A673 (cell line): ENCODE data around the gene KRR1.

ENCODE experiments used
- EZH2 ChIP-seq: fragments of 200-600 bp; sonication (generic); IDR thresholded peaks from 2 replicates; pipeline ENCODE4 v1.6.1; 2017; ENCODE audit warnings: borderline replicate concordance, low read depth, mild to moderate bottlenecking, mixed read lengths, antibody characterized with exemption, low read length; ENCODE audit not compliant: poor library complexity, severe bottlenecking
- TF ChIP-seq, protein P1 (sequence below): fragments of 300-800, 200-600 bp; sonication (generic); conservative IDR thresholded peaks from 2 replicates; pipeline ENCODE4 v1.5.1; 2017; ENCODE audit warnings: low read depth, mild to moderate bottlenecking, antibody characterized with exemption, low read length, moderate library complexity, mixed read lengths

DNA sequence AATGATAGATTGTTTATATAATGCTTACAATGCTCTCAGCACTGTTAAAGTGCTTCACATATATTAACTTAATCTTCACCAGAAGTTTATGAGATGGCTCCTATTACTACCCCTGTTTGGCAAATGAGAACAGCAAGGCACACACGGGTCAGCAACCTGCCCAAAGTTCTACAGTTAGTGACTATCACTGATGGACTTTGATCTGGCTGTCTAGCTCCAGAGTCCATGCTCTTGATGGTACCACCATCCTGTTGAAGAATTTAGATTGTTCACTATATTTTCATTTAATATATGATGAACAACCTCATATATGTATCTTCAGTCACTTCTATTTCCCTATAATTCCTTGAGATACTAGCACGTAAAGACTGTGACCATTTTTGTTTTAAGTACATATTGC is 20.2 kb downstream of the KRR1 start:
- TF ChIP-seq, protein P1, sequence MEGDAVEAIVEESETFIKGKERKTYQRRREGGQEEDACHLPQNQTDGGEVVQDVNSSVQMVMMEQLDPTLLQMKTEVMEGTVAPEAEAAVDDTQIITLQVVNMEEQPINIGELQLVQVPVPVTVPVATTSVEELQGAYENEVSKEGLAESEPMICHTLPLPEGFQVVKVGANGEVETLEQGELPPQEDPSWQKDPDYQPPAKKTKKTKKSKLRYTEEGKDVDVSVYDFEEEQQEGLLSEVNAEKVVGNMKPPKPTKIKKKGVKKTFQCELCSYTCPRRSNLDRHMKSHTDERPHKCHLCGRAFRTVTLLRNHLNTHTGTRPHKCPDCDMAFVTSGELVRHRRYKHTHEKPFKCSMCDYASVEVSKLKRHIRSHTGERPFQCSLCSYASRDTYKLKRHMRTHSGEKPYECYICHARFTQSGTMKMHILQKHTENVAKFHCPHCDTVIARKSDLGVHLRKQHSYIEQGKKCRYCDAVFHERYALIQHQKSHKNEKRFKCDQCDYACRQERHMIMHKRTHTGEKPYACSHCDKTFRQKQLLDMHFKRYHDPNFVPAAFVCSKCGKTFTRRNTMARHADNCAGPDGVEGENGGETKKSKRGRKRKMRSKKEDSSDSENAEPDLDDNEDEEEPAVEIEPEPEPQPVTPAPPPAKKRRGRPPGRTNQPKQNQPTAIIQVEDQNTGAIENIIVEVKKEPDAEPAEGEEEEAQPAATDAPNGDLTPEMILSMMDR = no peak
- no peak for TF ChIP-seq EZH2
